Large intestine (tissue), 3 donors: ENCODE data around the gene AP1B1. TPM values are rescaled to one million over a fixed set of nuclear protein-coding genes. Genes with fewer than 3 reads are reported as not detected.

ENCODE experiments used
- DNase-seq, 2 donors: peaks; one replicate each; pipeline versions ENCODE4 v3.0.0 to v3.0.0-alpha.2; 2013
- H3K27ac ChIP-seq: one replicate; pipeline ENCODE4 v1.5.1; 2013; ENCODE audit warnings: low read length
- H3K27me3 ChIP-seq: 2 replicates; pipeline ENCODE4 v1.6.1; 2013; ENCODE audit warnings: low read length; ENCODE audit not compliant: control insufficient read depth, insufficient read depth
- H3K36me3 ChIP-seq: 2 replicates; pipeline ENCODE4 v1.6.1; 2013; ENCODE audit warnings: low read length; ENCODE audit not compliant: control insufficient read depth, insufficient read depth
- H3K4me1 ChIP-seq: one replicate; pipeline ENCODE4 v1.6.1; 2013; ENCODE audit warnings: low read length; ENCODE audit not compliant: control insufficient read depth, insufficient read depth
- H3K4me3 ChIP-seq: one replicate; pipeline ENCODE4 v1.5.1; 2013; ENCODE audit warnings: low read length
- H3K9me3 ChIP-seq: one replicate; pipeline ENCODE4 v1.6.1; 2013; ENCODE audit warnings: mild to moderate bottlenecking, low read depth, low read length, moderate library complexity; ENCODE audit not compliant: control insufficient read depth
- WGBS: methylation state at CpG from one replicate; pipeline ENCODE4 v1.1.5; 2013; ENCODE audit warnings: low lambda C conversion rate; ENCODE audit not compliant: insufficient coverage; 5-methylcytosine and 5-hydroxymethylcytosine counted together
- polyA plus RNA-seq: library from polyadenylated mRNA; unstranded; fragments of 120-200 nt; gene quantifications from one replicate; pipeline ENCODE4 v1.2.1, GENCODE V29; 2013

Gene AP1B1
- polyA plus RNA-seq, 1 donor, result 60.6 TPM

GRCh38 chr22:29309332-29310064 is 78.9 kb downstream of the AP1B1 start:
- peaks cover 47% of the 10 kb centered on the region for H3K4me1 ChIP-seq
- H3K27ac ChIP-seq, result no peak overlapping the region
- peak in 1 of 2 donors; percentile 31 for DNase-seq
- peaks cover 16% of the 10 kb centered on the region for H3K27me3 ChIP-seq
- no CpG with 5 or more reads among the region's 21 CpGs for WGBS
- H3K36me3 ChIP-seq, result no peaks in the 10 kb centered on the region
- H3K4me3 ChIP-seq, result no peak overlapping the region
- peaks cover 9% of the 10 kb centered on the region for H3K9me3 ChIP-seq

GRCh38 chr22:29308791-29309262 is 79.5 kb downstream of the AP1B1 start:
- Histone ChIP-seq H3K36me3 (no peaks in the 10 kb centered on the region), H3K4me3 (no peak overlapping the region), H3K27me3 (peaks cover 10% of the 10 kb centered on the region), H3K27ac (no peak overlapping the region), H3K9me3 (peaks cover 9% of the 10 kb centered on the region), H3K4me1 (peaks cover 41% of the 10 kb centered on the region)
- no CpG with 5 or more reads among the region's 13 CpGs for WGBS
- no peak for DNase-seq

GRCh38 chr22:29308148-29308790 is 80.1 kb downstream of the AP1B1 start:
- WGBS, result no CpG with 5 or more reads among the region's 50 CpGs
- Histone ChIP-seq H3K27ac (no peak overlapping the region), H3K27me3 (peaks cover 4% of the 10 kb centered on the region), H3K36me3 (no peaks in the 10 kb centered on the region), H3K9me3 (peaks cover 6% of the 10 kb centered on the region), H3K4me3 (no peak overlapping the region), H3K4me1 (peaks cover 38% of the 10 kb centered on the region)
- DNase-seq, result no peak

- Histone ChIP-seq H3K9me3 (peaks cover 6% of the 10 kb centered on the region), H3K4me3 (peak overlapping the region; percentile 76), H3K27ac (no peak overlapping the region), H3K4me1 (peaks cover 41% of the 10 kb centered on the region), H3K27me3 (no peaks in the 10 kb centered on the region), H3K36me3 (no peaks in the 10 kb centered on the region)
- WGBS, result no CpG with 5 or more reads among the region's 20 CpGs
- no peak for DNase-seq
Measured at GRCh38 chr22:29307596-29308147, 80.7 kb downstream of the AP1B1 start.

GRCh38 chr22:29306835-29307595 is 81.4 kb downstream of the AP1B1 start:
- no CpG with 5 or more reads among the region's 83 CpGs for WGBS
- Histone ChIP-seq H3K4me1 (peaks cover 44% of the 10 kb centered on the region), H3K27me3 (no peaks in the 10 kb centered on the region), H3K36me3 (no peaks in the 10 kb centered on the region), H3K4me3 (peak overlapping the region; percentile 76), H3K9me3 (peaks cover 4% of the 10 kb centered on the region), H3K27ac (no peak overlapping the region)
- peak; percentile 54 to 82 for DNase-seq

- Histone ChIP-seq H3K9me3 (no peaks in the 10 kb centered on the region), H3K36me3 (peaks cover 5% of the 10 kb centered on the region), H3K4me3 (peak within 1 kb of the TSS; percentile 76), H3K27me3 (no peaks in the 10 kb centered on the region), H3K27ac (no peak within 1 kb of the TSS), H3K4me1 (peaks cover 43% of the 10 kb centered on the region)
- peak; percentile 64 to 81 for DNase-seq
- WGBS, result no CpG with 5 or more reads among the region's 40 CpGs
Measured at GRCh38 chr22:29306175-29306834, 82.1 kb downstream of the AP1B1 start, which contains the start of gene GAS2L1. Gene GAS2L1 (plus strand): TSS chr22:29306650. CDS start chr22:29308106, 1,456 bp downstream.

GRCh38 chr22:29305836-29306174 is 82.6 kb downstream of the AP1B1 start:
- Histone ChIP-seq H3K4me1 (peaks cover 38% of the 10 kb centered on the region), H3K9me3 (no peaks in the 10 kb centered on the region), H3K4me3 (peak overlapping the region; percentile 76), H3K27ac (no peak overlapping the region), H3K36me3 (peaks cover 9% of the 10 kb centered on the region), H3K27me3 (no peaks in the 10 kb centered on the region)
- no CpG with 5 or more reads among the region's 7 CpGs for WGBS
- DNase-seq, result no peak

GRCh38 chr22:29302681-29303465 is 85.5 kb downstream of the AP1B1 start:
- Histone ChIP-seq H3K36me3 (peaks cover 36% of the 10 kb centered on the region), H3K9me3 (no peaks in the 10 kb centered on the region), H3K27ac (no peak overlapping the region), H3K27me3 (no peaks in the 10 kb centered on the region), H3K4me3 (no peak overlapping the region), H3K4me1 (peaks cover 19% of the 10 kb centered on the region)
- WGBS, result no CpG with 5 or more reads among the region's 13 CpGs
- no peak for DNase-seq

- no peak overlapping the region for H3K27ac ChIP-seq
- H3K27me3 ChIP-seq, result no peaks in the 10 kb centered on the region
- H3K36me3 ChIP-seq, result peaks cover 41% of the 10 kb centered on the region
Measured at GRCh38 chr22:29302402-29302680, 86.0 kb downstream of the AP1B1 start.

More at GRCh38 chr22:29302402-29302680, 86.0 kb downstream of the AP1B1 start:
- H3K4me3 ChIP-seq, result no peak overlapping the region
- no CpG with 5 or more reads among the region's 2 CpGs for WGBS
- DNase-seq, result no peak
- no peaks in the 10 kb centered on the region for H3K9me3 ChIP-seq
- peaks cover 14% of the 10 kb centered on the region for H3K4me1 ChIP-seq
